H9 (cell line): ENCODE results near the gene FNIP1. TPM values are rescaled to one million over a fixed set of nuclear protein-coding genes. Genes with fewer than 3 reads are reported as not detected.

Experiments
- DNase-seq: peaks from one replicate; pipeline ENCODE4 v3.0.0-alpha.2; 2017
- H2AFZ ChIP-seq: one replicate; pipeline ENCODE4 v1.6.1; 2013; ENCODE audit warnings: mild to moderate bottlenecking, low read length, control low read depth, moderate library complexity
- H2AK5ac ChIP-seq: 2 replicates; pipeline ENCODE4 v1.6.1; 2013; ENCODE audit warnings: low read length, control low read depth, mixed read lengths; ENCODE audit not compliant: insufficient read length
- H2BK120ac ChIP-seq: one replicate; pipeline ENCODE4 v1.6.1; 2013; ENCODE audit warnings: low read depth, mild to moderate bottlenecking, low read length, control low read depth, inconsistent platforms; ENCODE audit not compliant: poor library complexity, severe bottlenecking
- H2BK12ac ChIP-seq: 2 replicates; pipeline ENCODE4 v1.6.1; 2013; ENCODE audit warnings: low read length, control low read depth, mixed read lengths, low read depth; ENCODE audit not compliant: insufficient read length
- H2BK15ac ChIP-seq: 2 replicates; pipeline ENCODE4 v1.6.1; 2013; ENCODE audit warnings: low read depth, low read length, control low read depth
- H2BK20ac ChIP-seq: one replicate; pipeline ENCODE4 v1.6.1; 2013; ENCODE audit warnings: low read depth, mild to moderate bottlenecking, low read length, control low read depth, inconsistent platforms; ENCODE audit not compliant: poor library complexity, severe bottlenecking
- H2BK5ac ChIP-seq: 2 replicates; pipeline ENCODE4 v1.6.1; 2013; ENCODE audit warnings: low read length, control low read depth, mixed read lengths; ENCODE audit not compliant: insufficient read length
- H3K14ac ChIP-seq: 2 replicates; pipeline ENCODE4 v1.6.1; 2013; ENCODE audit warnings: low read length, control low read depth; ENCODE audit not compliant: insufficient read depth
- H3K18ac ChIP-seq: 2 replicates; pipeline ENCODE4 v1.6.1; 2013; ENCODE audit warnings: low read depth, mild to moderate bottlenecking, mixed read lengths, low read length, control low read depth; ENCODE audit not compliant: insufficient read length
- H3K23ac ChIP-seq: 2 replicates; pipeline ENCODE4 v1.6.1; 2013; ENCODE audit warnings: low read length, control low read depth, mixed read lengths, low read depth; ENCODE audit not compliant: insufficient read length
- H3K23me2 ChIP-seq: 2 replicates; pipeline ENCODE4 v1.6.1; 2013; ENCODE audit warnings: low read depth, mild to moderate bottlenecking, mixed read lengths, low read length, control low read depth; ENCODE audit not compliant: insufficient read length, poor library complexity, severe bottlenecking
- H3K27ac ChIP-seq: 2 replicates; pipeline ENCODE4 v1.5.1; 2013; ENCODE audit warnings: low read length, control low read depth, mixed read lengths, low read depth; ENCODE audit not compliant: insufficient read length
- H3K27me3 ChIP-seq: 2 replicates; pipeline ENCODE4 v1.6.1; 2013; ENCODE audit warnings: low read length, control low read depth, inconsistent platforms; ENCODE audit not compliant: insufficient read depth
- H3K4ac ChIP-seq: 2 replicates; pipeline ENCODE4 v1.6.1; 2013; ENCODE audit warnings: low read depth, mild to moderate bottlenecking, control low read depth, inconsistent platforms, low read length, moderate library complexity
- H3K4me1 ChIP-seq: 2 replicates; pipeline ENCODE4 v1.6.1; 2013; ENCODE audit warnings: low read length, control low read depth, inconsistent platforms; ENCODE audit not compliant: insufficient read depth
- H3K4me2 ChIP-seq: 2 replicates; pipeline ENCODE4 v1.6.1; 2013; ENCODE audit warnings: low read length, control low read depth, mixed read lengths; ENCODE audit not compliant: insufficient read length, insufficient read depth
- H3K56ac ChIP-seq: 2 replicates; pipeline ENCODE4 v1.6.1; 2013; ENCODE audit warnings: low read depth, mild to moderate bottlenecking, mixed read lengths, low read length, control low read depth; ENCODE audit not compliant: insufficient read length
- H3K79me1 ChIP-seq: 2 replicates; pipeline ENCODE4 v1.6.1; 2013; ENCODE audit warnings: low read depth, mild to moderate bottlenecking, moderate library complexity, low read length, control low read depth, inconsistent platforms; ENCODE audit not compliant: insufficient read depth, poor library complexity, severe bottlenecking
- H3K79me2 ChIP-seq: 2 replicates; pipeline ENCODE4 v1.6.1; 2013; ENCODE audit warnings: low read length, control low read depth, inconsistent platforms; ENCODE audit not compliant: insufficient read depth
- H3K9ac ChIP-seq: 2 replicates; pipeline ENCODE4 v1.6.1; 2013; ENCODE audit warnings: low read length, control low read depth, mixed read lengths; ENCODE audit not compliant: insufficient read length; ENCODE audit errors: extremely low read depth
- H3K9me3 ChIP-seq: one replicate; pipeline ENCODE4 v1.6.1; 2013; ENCODE audit warnings: low read depth, low read length, inconsistent platforms; ENCODE audit not compliant: control insufficient read depth
- H3T11ph ChIP-seq: one replicate; pipeline ENCODE4 v1.6.1; 2013; ENCODE audit warnings: mild to moderate bottlenecking, low read length, control low read depth, inconsistent platforms
- H4K20me1 ChIP-seq: one replicate; pipeline ENCODE4 v1.6.1; 2013; ENCODE audit not compliant: control insufficient read depth, insufficient read length, insufficient read depth
- H4K5ac ChIP-seq: 2 replicates; pipeline ENCODE4 v1.6.1; 2013; ENCODE audit warnings: low read depth, mild to moderate bottlenecking, mixed read lengths, low read length, control low read depth; ENCODE audit not compliant: insufficient read length
- H4K8ac ChIP-seq: replicated peaks from 2 replicates; pipeline ENCODE4 v1.6.1; 2013; ENCODE audit warnings: low read length, control low read depth, mixed read lengths, low read depth; ENCODE audit not compliant: insufficient read length
- H4K91ac ChIP-seq: 2 replicates; pipeline ENCODE4 v1.6.1; 2013; ENCODE audit warnings: low read depth, mild to moderate bottlenecking, moderate library complexity, mixed read lengths, low read length, control low read depth; ENCODE audit not compliant: insufficient read length
- H3K27ac Mint-ChIP-seq, 3 experiments: 2 replicates in 2 of 3; 3 replicates in 1 of 3; pipeline ENCODE4 v1.8.0; 2020 to 2021; ENCODE audit warnings: mixed read lengths in 3 of 3, mild to moderate bottlenecking in 1 of 3, moderate library complexity in 1 of 3
- H3K27me3 Mint-ChIP-seq: 2 replicates; pipeline ENCODE4 v1.8.0; 2021; ENCODE audit warnings: low read depth, mild to moderate bottlenecking, moderate library complexity, mixed read lengths
- H3K36me3 Mint-ChIP-seq, 3 experiments: 2 replicates in 2 of 3; 3 replicates in 1 of 3; pipeline ENCODE4 v1.8.0; 2020 to 2021; ENCODE audit warnings: low read depth in 3 of 3, mixed read lengths in 3 of 3; ENCODE audit not compliant: insufficient read depth in 1 of 3
- H3K4me1 Mint-ChIP-seq, 2 experiments: 2 replicates each; pipeline ENCODE4 v1.8.0; 2020; ENCODE audit warnings: mixed read lengths in 2 of 2
- H3K4me3 Mint-ChIP-seq, 2 experiments: 2 replicates in 1 of 2; 3 replicates in 1 of 2; pipeline ENCODE4 v1.8.0; 2020 to 2021; ENCODE audit warnings: mild to moderate bottlenecking in 2 of 2, mixed read lengths in 2 of 2, moderate library complexity in 1 of 2
- H3K9me3 Mint-ChIP-seq, 2 experiments: 2 replicates in 1 of 2; 3 replicates in 1 of 2; pipeline ENCODE4 v1.8.0; 2020; ENCODE audit warnings: mild to moderate bottlenecking in 2 of 2, mixed read lengths in 2 of 2, moderate library complexity in 1 of 2
- CTCF ChIP-seq: fragments of 200-600 bp; sonication (generic); conservative IDR thresholded peaks from 3 replicates; pipeline ENCODE4 v1.8.0; 2021; ENCODE audit warnings: antibody characterized with exemption, mild to moderate bottlenecking
- WGBS: extraction: QIAGEN DNeasy Blood & Tissue Kit; methylation state at CpG from one replicate; pipeline ENCODE4 v1.1.7; 2013; ENCODE audit warnings: missing lambda C conversion rate, low lambda C conversion rate, mixed read lengths; ENCODE audit not compliant: insufficient read length; ENCODE audit errors: extremely low coverage; 5-methylcytosine and 5-hydroxymethylcytosine counted together
- total RNA-seq: library from RNA; stranded (reverse); gene quantifications from 2 replicates; pipeline ENCODE4 v1.2.1, GENCODE V29; 2021

The FNIP1 gene
- total RNA-seq, 1 experiment from 2014 or later: 13.4 TPM

GRCh38 chr5:131627207-131627865 is 169.5 kb downstream of the FNIP1 start:
- Histone ChIP-seq H2BK5ac (no peak overlapping the region), H2AK5ac (no peak overlapping the region)

More at GRCh38 chr5:131627207-131627865, 169.5 kb downstream of the FNIP1 start:
- no peak overlapping the region for H3T11ph ChIP-seq
- Mint-ChIP-seq H3K9me3 (no peaks in the 10 kb centered on the region), H3K36me3 (peaks cover 0 to 3% (median 0%) of the 10 kb centered on the region in 3 experiments; a peak in 1 of 7 replicates), H3K27ac (no peak overlapping the region; a peak in 1 of 7 replicates), H3K27me3 (no peaks in the 10 kb centered on the region), H3K4me3 (no peak overlapping the region), H3K4me1 (peaks cover 3 to 6% of the 10 kb centered on the region in 2 experiments; a peak in 2 of 4 replicates)
- peaks cover 29% of the 10 kb centered on the region; the same call in 1 of the 2 replicates for H3K79me2 ChIP-seq
- H2AFZ ChIP-seq: no peak overlapping the region
- H3K4me1 ChIP-seq: 0 out of 2 replicates have a peak, but pooled peaks cover 2% of the 10 kb centered on the region
- no peak for TF ChIP-seq CTCF
- H3K4me2 ChIP-seq: no peak overlapping the region
- H2BK20ac ChIP-seq: no peak overlapping the region
- H3K18ac ChIP-seq: no peak overlapping the region
- no peak overlapping the region for H3K27ac ChIP-seq
- no peaks in the 10 kb centered on the region for H3K79me1 ChIP-seq
- no peak overlapping the region for H3K9ac ChIP-seq
- no peak overlapping the region for H3K14ac ChIP-seq
- WGBS: 100% methylated on average over 1 of the region's 4 CpGs
- no peak overlapping the region for H3K4ac ChIP-seq
- H4K91ac ChIP-seq: no peak overlapping the region
- H4K5ac ChIP-seq: no peak overlapping the region
- DNase-seq: no peak
- H4K8ac ChIP-seq: no peak overlapping the region
- no peak overlapping the region for H2BK15ac ChIP-seq
- H3K56ac ChIP-seq: no peak overlapping the region
- H3K27me3 ChIP-seq: no peaks in the 10 kb centered on the region
- H4K20me1 ChIP-seq: no peaks in the 10 kb centered on the region
- no peak overlapping the region for H2BK120ac ChIP-seq
- H3K23me2 ChIP-seq: no peaks in the 10 kb centered on the region
- no peak overlapping the region for H3K23ac ChIP-seq
- H3K9me3 ChIP-seq: no peaks in the 10 kb centered on the region
- no peak overlapping the region for H2BK12ac ChIP-seq
